ENCODE measurements around the gene COL9A3.

Gene COL9A3

DNA sequence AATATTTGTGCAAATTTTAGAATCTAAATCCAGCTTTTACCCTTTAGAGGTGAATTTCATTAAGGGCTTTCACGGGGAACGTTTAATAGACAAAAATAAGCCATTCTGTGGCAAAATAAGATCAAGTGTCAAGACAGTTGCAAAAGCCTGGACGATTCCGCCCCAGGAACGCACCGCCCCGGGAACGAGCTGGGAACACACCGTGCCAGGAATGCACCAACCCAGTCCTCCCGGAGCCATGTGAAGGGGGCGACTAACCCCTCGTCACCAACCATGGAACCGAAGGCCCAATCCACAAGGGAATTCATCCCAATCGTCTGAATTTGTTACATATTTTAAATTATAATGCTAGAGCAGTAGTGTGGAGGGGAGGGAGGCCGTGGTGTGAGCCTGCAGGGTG lies 65.6 kb downstream of the COL9A3 start:
- no peak for DNase-seq

DNA sequence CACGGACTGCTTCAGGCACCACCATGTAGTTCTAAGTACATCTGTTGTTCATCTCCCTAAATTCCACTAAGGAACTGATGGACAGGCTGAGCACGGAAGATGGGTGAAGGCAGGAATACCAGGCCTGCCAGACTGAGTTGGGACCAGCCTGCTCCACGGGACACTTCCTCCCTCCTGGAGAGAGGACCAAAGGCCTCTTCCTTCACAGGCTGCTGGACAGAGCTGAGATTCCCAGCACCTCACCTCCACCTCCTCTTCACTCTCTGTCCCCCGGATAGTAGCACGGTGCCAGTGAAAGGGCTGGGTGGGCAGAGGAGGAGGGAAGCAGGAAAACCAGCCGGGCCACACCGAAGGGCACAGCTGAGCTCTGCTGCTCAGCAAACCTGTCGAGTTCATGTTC lies 67.7 kb downstream of the COL9A3 start:
- DNase-seq, result no peak

- DNase-seq, result no peak
Observed at GRCh38 chr20:62885046-62885895, 68.4 kb downstream of the COL9A3 start.

DNA sequence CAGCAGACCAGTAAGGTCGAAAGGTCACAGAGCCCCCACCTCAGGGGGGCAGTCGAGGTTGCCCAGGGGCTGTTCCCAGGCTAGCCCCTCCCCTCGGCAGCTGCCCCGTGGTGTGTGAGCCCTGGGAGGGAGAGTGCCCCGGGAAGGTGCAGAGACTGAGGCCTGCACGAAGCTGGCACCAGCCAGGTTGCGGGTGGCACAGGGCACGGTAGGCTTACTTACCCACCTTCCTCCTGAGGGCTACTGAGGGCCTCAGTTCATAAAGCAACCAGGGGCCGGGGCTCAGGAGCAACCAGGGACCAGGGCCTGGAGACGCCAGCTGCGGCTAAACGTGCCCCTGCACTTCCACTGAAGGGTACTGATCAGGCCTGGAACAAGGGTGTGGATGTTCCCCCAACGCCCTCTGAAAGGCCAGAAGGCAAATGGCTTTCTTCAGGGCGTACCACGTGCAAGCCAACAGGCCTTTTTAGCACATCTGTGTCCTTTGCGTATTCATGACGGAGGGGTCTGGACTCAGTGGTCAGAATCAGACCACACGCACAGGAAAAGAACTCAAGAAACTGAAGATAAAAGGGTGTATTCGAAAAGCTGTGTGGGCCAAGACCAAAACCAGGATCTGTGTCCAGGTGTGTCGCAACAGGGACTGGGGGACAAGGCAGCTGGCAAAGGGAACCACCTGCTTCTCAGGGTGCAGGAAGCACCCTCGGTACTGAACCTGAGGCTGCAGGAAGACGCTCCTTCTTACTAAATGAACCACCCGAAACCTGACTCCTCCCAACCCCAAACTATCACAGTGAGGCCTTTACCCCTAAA lies 69.3 kb downstream of the COL9A3 start:
- no peak for DNase-seq

GRCh38 chr20:62886709-62887058 lies 69.8 kb downstream of the COL9A3 start:
- no peak for DNase-seq

DNA sequence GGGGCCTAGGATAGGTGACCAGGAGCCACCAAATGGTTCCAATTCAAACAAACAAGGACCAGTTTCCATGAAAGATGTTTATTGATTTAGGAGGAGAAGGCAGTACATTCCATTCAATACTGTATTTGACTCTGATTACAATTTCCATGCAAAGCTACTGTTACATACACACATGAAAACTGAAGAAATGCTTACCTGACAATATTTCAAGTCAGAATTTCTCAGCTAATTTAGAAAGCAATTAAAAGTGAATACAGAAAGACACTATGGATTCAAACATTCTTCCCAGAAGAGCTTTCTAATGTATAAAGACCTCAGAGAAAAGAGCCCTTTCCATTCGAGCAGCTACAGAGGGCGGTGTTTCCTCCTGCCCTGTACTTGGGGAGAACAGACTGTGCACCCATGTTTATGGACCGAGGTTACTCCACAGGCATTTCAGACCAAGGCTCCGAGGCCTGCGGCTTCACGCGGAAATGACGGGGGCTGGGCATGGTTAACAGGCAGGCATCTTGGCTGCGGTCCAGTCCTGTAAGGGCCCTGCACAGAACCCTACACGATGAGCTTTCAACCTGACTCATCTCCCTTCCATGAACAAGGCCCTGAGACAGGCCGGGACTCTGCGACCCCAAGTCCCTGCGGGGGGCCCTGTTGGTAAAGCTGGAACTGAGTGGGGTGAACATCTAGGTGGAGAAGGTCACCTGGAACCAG lies 70.5 kb downstream of the COL9A3 start:
- DNase-seq, result no peak

- no peak for DNase-seq
Observed at GRCh38 chr20:62887860-62888239, 71.0 kb downstream of the COL9A3 start.

DNA sequence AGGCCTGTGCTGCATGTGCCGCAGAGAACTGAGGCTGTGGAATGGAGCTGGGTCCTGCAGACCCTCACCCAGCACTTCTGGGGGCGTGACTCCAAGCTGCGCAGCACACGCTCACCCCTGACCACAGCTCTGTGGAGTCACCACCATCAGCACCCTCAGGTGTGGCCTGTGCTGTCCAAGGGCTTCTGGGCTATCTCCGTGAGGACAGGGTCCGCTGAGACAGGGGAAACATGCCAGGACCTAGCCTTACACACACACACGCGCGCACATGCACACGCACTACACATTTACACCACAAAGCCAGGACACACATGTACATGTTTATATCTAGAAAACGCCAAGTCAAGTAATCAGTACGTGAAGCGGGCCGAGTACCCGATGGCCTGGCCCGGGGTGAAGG lies 71.6 kb downstream of the COL9A3 start:
- no peak for DNase-seq

DNA sequence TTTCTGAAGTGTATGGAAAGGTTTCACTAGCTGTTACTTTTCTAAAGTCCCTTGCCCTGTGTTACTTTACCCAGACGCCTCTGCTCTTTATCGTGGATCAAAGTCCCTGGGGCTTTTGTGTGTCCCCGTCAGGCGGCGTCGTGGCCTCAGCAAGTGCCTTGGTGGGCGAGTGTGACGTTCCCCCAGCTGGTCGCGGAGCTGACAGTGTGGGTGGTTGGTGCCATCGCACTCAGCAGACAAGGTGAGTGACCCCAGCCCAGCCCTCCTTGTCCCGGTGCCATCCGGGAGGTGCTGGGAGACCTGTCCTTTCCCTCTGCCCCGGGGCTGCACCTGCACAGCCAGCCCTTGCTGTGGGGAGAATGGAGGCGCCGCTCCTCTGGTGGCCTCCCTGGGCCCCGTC lies 72.1 kb downstream of the COL9A3 start:
- DNase-seq, result no peak

DNA sequence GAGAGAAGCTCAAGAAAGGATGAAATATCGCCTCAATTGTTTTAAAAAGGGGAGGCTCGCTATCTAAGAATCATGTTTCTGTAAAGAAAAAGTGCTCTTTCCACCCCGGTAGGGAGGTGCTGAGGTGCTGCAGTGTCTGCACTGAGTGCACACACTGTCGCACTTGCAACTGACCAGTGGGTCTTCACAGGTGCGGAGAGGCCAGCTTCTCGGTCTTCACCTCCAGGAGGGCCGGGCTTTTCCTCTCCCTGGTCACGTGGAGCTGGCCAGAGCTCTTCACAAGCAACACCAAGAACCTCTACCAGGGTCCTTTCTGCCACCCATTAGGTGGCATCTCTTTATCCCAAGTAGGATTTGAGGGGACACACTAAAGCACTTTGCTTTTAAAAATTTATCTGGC lies 72.6 kb downstream of the COL9A3 start:
- no peak for DNase-seq

DNA sequence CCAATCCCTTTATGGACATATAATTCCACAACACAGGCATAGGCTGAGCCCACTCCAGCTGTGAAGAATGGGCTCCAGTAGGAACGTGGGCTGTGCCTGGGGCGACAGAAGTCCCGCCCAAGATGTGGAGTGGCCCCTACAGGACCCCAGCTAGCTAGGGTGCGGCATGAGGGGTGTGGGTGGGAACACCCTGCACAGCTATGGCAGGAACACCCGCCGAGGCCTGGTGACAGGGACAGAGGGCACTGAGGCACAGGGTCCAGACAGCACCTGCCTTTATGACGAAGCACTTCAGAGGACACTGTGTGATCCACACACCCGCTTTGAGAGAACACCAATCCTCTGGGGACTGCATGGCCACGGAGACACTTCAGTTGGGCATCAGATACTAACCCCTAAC lies 73.0 kb downstream of the COL9A3 start:
- no peak for DNase-seq

DNA sequence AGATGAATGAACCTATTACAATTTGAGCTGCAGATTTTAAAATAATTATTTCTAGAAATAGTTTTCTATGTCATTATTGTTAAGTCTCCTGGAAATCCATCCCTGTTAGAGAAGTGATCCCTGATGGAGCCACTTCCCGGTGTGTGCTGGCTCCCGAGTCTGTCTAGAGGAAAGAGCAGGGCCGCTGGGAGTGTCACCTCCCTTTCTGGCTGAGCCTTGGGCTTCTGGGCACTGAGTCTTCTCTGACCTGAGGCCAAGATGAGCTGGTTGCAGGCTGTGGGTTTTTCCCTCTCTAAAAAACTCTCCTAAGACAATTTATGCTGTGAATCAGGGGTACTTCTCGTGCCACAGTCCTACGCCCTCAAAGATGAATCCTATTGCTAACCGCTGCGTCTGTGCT lies 73.6 kb downstream of the COL9A3 start:
- no peak for DNase-seq
